Neural cell (in vitro differentiated cells): ENCODE measurements around the gene PHKA2.
"Not testable (repeated sequence)": the region's sequence is repeated elsewhere in the genome, so short reads cannot be mapped to it uniquely, and the experiment has no call there.

ENCODE experiments used
- CTCF ChIP-seq: fragments of 450-650 bp; IDR thresholded peaks from 2 replicates; pipeline ENCODE4 v1.5.1; 2014; ENCODE audit warnings: antibody characterized with exemption, mild to moderate bottlenecking, moderate library complexity; ENCODE audit not compliant: poor library complexity, severe bottlenecking
- EZH2 ChIP-seq: fragments of 200-600, 300-800 bp; shearing (Covaris generic), sonication (generic); IDR thresholded peaks from 2 replicates; pipeline ENCODE4 v1.6.1; 2014; ENCODE audit warnings: antibody characterized with exemption, low read length, borderline replicate concordance, mild to moderate bottlenecking; ENCODE audit not compliant: insufficient read depth, poor library complexity, severe bottlenecking
- POLR2AphosphoS5 ChIP-seq: IDR thresholded peaks from 2 replicates; pipeline ENCODE4 v1.6.1; 2012
- SMC3 ChIP-seq: fragments of 450-650 bp; conservative IDR thresholded peaks from 2 replicates; pipeline ENCODE4 v1.6.1; 2014; ENCODE audit warnings: antibody characterized with exemption, mild to moderate bottlenecking, moderate library complexity; ENCODE audit not compliant: poor library complexity
- TAF1 ChIP-seq: IDR thresholded peaks from 2 replicates; pipeline ENCODE4 v1.6.1; 2012; ENCODE audit warnings: low read depth

GRCh38 chrX:18847901-18848300 lies 136.0 kb downstream of the PHKA2 start:
- not testable (repeated sequence) for TF ChIP-seq EZH2, CTCF, TAF1, SMC3, POLR2AphosphoS5
